Inferior parietal cortex (tissue), 1 donor: ENCODE results near the gene SOBP.

ENCODE experiments used
- DNase-seq: peaks from one replicate; pipeline ENCODE4 v3.0.0-alpha.2; 2016; ENCODE audit errors: extremely low spot score

Gene SOBP

GRCh38 chr6:107657373-107657754 lies 167.4 kb downstream of the SOBP start:
- DNase-seq: no peak

DNA sequence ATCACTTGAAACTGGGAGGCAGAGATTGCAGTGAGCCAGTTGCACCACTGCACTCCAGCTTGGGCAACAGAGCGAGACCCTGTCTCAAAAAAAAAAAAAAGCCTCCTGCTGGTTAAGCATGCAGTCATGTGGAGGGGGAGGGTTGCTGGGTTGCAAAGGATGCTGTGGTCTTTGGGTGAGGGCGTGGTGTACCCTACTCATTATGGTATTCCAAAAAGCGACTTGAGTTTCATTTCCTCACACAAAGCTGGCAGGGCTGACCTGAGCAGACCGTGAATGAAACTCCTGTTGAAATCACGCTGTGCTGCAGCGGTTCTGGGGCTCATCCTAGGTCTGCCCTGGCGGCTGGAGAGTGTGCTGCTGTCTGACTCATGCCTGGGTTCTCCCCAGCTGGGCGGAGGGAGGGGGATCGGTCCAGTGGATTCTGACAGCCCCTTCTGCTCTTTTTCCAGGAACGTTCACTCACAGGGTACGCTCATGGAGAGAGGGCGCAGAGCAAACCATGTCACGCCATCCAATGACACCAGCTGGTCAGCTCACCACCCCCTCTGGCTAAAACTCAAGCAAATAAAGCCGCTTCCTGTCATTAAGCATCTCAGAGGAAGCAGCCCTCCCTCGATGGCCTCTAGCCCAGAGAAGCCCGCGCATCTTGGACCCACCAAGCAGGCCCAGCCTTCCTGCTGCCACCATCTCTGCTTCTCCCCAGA lies 168.0 kb downstream of the SOBP start:
- no peak for DNase-seq

DNA sequence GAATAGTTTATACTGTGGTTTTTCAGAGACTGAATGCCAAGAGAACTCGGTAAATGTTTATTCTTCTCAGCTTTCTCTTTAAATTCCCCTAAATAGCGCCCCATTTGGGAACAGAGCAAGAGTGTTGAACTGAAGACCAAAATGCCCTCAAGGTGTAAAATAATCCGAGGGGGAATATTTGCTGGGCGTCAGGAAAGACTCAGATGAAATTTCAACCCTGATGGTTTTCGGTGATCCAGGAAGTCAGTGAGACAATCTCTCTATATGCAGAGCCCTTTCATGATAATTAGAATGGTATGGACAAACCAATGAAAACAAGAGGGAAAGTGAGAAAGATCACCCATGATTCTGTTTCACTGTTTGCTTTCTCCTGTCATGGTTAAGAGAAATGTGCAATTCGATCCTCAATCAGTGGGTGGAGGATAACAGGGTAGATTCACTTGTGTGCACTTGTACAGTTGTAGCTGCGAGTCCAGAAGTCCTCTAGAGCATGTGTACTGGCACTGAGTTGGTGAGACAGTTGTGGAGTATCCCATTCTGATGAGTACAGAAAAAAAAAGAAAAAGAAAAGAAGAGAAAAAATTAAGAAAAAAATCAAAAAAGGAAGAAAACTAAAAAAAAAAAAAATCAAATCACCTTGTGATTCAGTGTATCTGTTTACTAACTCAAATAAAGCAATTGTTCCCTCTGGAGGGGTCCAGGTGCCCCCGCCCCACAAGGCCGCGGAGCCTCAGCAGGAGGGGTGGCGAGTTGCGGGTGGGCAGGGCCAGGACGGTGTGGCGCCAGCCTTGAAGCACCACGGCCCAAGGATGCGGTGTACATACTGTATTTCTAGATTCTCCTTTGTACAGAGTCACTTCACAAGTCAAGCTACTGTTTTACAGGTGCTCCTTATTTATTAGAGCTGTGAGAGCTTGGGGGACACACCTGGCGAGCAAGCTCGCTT lies 169.3 kb downstream of the SOBP start:
- DNase-seq: no peak

DNA sequence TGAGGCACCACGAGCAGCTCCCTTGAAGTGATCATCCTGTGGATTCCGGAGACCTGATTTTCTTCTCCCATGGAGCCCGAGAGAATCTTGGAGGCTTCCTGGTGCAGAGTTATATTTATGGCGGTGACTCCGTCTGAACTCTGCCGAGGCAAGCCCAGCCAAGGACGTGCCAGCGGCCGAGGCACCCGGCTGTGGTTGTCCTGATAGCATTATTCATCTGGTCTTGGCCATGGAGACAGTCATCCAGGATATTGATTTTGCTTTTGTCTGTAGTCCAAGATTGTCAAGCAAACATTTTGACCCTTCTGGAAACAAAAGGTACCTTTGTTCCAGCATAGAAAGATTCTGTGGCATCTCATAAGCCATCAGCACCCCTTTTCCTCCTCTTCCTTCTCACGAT lies 170.9 kb downstream of the SOBP start:
- no peak for DNase-seq

GRCh38 chr6:107661291-107661690 lies 171.4 kb downstream of the SOBP start:
- no peak for DNase-seq

- no peak for DNase-seq
Measured at GRCh38 chr6:107662333-107662732, 172.4 kb downstream of the SOBP start.

DNA sequence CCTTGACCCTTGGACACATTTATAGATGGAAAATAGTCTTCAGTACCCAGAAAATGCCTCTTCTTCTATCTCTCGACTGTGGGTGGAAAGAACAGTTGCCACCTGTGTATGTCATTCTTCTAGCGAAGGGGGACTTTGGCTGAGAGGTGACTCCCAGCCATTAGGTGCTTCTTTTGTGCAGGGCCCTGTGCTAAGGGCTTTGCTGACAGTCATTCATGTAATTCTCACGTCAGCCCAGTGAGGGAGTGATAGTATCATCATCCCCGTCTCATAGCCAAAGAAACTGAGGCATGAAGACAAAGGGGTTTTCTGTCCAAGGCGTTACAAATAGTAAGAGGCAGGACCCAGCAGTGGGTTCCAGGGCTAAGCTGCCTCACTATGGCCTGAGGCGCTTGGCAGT lies 173.4 kb downstream of the SOBP start:
- no peak for DNase-seq

GRCh38 chr6:107665382-107665781 lies 175.5 kb downstream of the SOBP start:
- no peak for DNase-seq

GRCh38 chr6:107666084-107666980 lies 176.4 kb downstream of the SOBP start:
- no peak for DNase-seq

DNA sequence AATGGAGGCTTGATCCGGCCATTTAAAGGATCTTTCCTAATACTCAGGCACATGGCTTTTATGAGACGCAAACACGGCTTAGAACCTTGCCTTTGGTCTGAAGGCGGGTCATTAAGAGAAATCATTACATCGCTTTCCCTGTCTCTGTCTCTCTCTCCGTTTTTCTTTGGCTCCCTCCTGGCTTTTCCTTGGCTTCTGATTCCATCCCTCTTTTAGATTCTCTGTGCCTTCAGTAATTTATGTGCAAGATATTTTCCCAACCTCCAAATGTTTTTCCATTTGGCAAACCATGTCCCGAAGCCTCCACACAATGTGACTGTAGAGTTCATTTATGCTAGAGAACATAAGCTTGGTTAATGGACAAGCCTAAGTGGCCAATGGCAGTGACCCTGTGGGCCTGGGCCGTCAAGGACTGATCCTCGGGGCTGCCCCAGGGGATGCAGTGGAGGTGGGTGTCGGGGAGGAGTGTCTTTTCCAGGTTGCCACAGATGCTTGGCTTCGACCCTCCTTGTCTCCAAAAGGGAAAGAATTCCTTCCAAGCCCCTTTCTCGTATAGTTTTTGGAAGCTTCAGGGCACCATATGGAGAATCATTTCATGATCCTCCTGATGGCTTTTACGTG lies 177.2 kb downstream of the SOBP start:
- no peak for DNase-seq

GRCh38 chr6:107667790-107668189 lies 177.9 kb downstream of the SOBP start:
- DNase-seq: no peak

DNA sequence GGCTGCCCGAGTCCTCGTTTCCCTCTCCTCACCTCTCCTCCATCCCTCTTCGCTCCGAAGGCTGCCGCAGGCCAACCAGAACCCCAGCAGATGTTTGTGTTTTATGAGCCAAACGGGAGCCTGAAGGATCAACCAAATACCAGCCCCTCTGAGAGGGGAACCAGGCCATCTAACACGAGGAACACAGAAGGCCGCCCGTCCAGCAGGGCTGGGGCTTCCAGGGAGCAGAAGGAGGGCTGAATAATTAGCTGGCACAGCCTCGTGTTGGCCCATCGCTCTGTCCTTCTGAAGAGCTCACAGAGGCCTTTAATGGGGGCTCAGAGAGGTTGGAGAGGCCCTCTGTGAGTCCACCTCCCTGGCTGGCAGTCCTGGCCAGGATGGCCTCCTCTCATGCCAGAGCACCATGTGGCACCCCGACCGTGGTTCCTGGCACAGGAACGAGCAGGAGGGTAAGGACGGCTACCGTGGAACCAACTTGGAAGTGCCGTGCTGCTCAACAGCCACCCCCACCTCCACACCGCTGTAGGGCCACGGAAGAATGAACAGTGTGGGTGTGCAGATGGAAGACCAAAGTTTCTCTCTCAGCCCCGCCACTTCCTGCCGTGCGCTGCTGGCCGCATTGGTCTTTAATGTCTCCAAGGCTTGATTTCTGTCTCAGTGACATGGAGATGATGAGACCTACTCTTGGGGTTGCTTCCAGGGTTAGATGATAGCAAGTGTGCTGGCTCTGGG lies 179.0 kb downstream of the SOBP start:
- DNase-seq: no peak

- DNase-seq: peak; percentile 47
Measured at GRCh38 chr6:107670792-107671199, 180.9 kb downstream of the SOBP start.

DNA sequence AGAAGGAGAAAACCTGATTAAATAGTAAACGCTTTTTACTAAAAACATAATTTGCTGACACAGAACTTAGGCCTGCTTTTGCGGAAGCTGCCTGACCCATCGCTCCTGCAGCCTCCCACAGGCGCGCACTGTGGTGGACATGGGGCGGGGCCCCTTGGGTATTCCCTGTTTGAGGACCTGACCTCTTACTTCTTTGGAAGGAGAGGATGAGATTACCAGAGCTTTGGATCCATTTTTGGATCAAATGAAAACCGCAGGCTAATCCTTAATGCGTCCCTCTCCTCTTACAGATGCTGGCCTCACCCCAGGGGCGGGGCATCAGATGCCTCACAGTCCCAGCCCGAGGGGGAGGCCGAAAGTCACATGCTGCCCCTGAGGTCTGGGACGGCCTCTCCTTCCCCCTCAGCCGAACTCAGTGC lies 183.2 kb downstream of the SOBP start:
- no peak for DNase-seq

DNA sequence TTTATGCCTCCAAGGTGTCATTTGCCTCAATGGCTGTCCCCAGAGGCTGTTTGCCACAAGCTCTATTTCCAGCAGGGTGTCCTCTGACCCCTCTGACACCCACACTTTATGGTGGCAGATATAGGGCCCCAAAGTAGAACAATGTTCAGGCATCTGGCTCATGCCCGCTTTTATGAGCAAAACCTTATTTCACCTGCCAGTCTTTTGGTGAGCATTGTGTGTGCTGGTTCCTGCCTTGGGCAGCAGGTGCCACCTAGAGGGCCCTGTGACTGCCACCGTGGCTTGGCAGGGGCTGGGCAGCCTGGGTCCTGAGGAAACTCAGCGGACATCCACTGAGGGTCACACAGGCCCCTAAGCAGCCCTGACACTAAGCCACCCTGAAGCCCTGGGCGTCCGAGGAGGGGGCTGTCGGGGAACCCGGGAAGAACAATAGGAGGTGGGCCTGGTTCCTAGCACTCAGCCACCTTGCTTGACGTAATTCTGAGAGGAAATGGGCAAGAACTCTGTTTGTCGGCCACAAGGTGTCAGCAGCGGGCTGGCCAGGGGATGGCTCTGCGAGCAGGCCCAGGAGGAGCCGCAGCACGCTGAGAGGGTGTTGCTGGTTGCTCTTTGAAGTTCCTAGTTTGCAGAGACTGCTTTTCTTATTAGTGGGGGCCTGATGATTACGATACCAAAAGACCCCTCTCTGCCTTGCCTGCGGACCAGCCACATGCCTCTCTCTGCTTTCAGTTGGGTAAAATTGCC lies 185.2 kb downstream of the SOBP start:
- DNase-seq: peak; percentile 86

GRCh38 chr6:107676042-107676441 lies 186.1 kb downstream of the SOBP start:
- DNase-seq: no peak

- no peak for DNase-seq
Measured at GRCh38 chr6:107677399-107677798, 187.5 kb downstream of the SOBP start.

- DNase-seq: peak; percentile 38
Measured at GRCh38 chr6:107679457-107679856, 189.5 kb downstream of the SOBP start.

DNA sequence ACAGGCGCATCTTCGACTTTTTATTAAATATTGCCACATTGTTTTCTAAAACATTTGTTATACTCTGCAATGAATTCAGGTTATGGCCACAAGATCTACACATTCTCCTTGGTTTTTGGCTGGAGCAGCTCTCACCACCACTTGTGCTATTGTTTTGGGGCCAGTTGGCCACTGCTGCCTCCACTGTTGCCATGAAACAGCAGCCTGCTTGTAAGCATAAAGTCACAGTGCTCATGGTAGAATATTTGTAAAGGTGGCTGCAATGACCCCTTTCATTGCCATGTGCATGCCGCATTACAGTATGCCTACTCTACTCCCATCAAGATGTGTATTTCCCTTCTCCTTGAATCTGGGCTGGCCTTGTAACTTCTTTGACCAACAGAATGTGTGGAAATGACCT lies 192.8 kb downstream of the SOBP start:
- DNase-seq: no peak

DNA sequence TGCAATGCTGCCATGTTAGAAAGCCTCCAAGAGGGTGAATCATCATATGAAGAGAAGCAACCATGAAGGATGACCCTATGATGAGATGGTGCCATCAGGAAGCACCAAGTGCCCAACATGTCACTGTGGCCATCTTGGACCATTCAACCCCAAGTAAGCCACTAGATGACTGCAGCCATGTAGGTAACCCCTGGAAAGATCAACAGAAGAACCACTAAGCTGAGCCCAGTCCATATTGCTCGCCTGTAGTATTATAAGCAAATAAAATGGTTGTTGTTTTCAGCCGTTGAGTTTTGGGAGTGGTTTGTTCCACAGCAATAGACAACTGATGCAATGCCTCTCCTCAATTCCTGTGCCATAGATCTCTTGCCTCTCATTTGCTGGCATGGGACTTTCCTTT lies 193.3 kb downstream of the SOBP start:
- DNase-seq: no peak
